PC-9 (cell line): ENCODE results near the gene CNTNAP5. TPM values are rescaled to one million over a fixed set of nuclear protein-coding genes. Genes with fewer than 3 reads are reported as not detected.

Experiments used
- BruUV-seq: library from RNA; stranded (reverse); fragments of 400-500 nt; replicated peaks from 2 replicates; lab custom pipeline; 2021; lab: Mats Ljungman, UMichigan
- CTCF ChIA-PET: fragments of 300-600 bp; sonication (Branson Sonifier 250); formaldehyde crosslinking; loops from one replicate; lab custom pipeline; 2022; ENCODE audit warnings: antibody characterized with exemption; lab: Charles Lee
- POLR2A ChIA-PET: fragments of 300-600 bp; sonication (Branson Sonifier 250); formaldehyde crosslinking; loops from one replicate; lab custom pipeline; 2022; ENCODE audit warnings: antibody characterized with exemption; ENCODE audit not compliant: unreplicated experiment; lab: Charles Lee
- DNase-seq, 2 experiments: peaks; one replicate each; pipeline versions ENCODE4 v3.0.0 to v3.0.0-alpha.2; 2015 to 2022; ENCODE audit warnings: mixed read lengths in 1 of 2
- H2AFZ ChIP-seq: fragments of 200-600 bp; sonication (generic); 2 replicates; pipeline ENCODE4 v1.8.1; 2017; ENCODE audit warnings: antibody characterized with exemption
- H3F3A ChIP-seq: fragments of 200-600 bp; sonication (generic); 2 replicates; pipeline ENCODE4 v1.8.1; 2017; ENCODE audit warnings: antibody characterized with exemption, mild to moderate bottlenecking, low read depth; ENCODE audit not compliant: insufficient read depth
- H3K27ac ChIP-seq: fragments of 200-600 bp; sonication (generic); 2 replicates; pipeline ENCODE4 v1.6.1; 2016; ENCODE audit warnings: mixed run types
- H3K27me3 ChIP-seq: fragments of 200-600 bp; sonication (generic); 2 replicates; pipeline ENCODE4 v1.6.1; 2016; ENCODE audit warnings: low read depth, mixed run types; ENCODE audit not compliant: insufficient read depth
- H3K36me3 ChIP-seq: fragments of 200-600 bp; sonication (generic); 2 replicates; pipeline ENCODE4 v1.6.1; 2016; ENCODE audit warnings: low read depth, mixed run types
- H3K4me1 ChIP-seq: fragments of 200-600 bp; sonication (generic); replicated peaks from 2 replicates; pipeline ENCODE4 v1.6.1; 2016; ENCODE audit warnings: mixed run types; ENCODE audit not compliant: insufficient read depth
- H3K4me2 ChIP-seq: fragments of 200-600 bp; sonication (generic); 2 replicates; pipeline ENCODE4 v1.6.1; 2017; ENCODE audit warnings: mixed run types
- H3K4me3 ChIP-seq: fragments of 200-600 bp; sonication (generic); 2 replicates; pipeline ENCODE4 v1.6.1; 2016; ENCODE audit warnings: mixed run types
- H3K79me2 ChIP-seq: fragments of 200-600 bp; sonication (generic); 2 replicates; pipeline ENCODE4 v1.6.1; 2017; ENCODE audit warnings: low read depth, mixed run types
- H3K9me2 ChIP-seq: fragments of 200-600 bp; sonication (generic); 2 replicates; pipeline ENCODE4 v1.8.1; 2017; ENCODE audit warnings: mild to moderate bottlenecking; ENCODE audit not compliant: insufficient read depth
- H3K9me3 ChIP-seq: fragments of 200-600 bp; sonication (generic); 2 replicates; pipeline ENCODE4 v1.8.1; 2016; ENCODE audit warnings: low read depth; ENCODE audit not compliant: insufficient read depth
- H4K20me1 ChIP-seq: fragments of 200-600 bp; sonication (generic); 2 replicates; pipeline ENCODE4 v1.8.1; 2017; ENCODE audit not compliant: insufficient read depth
- EZH2 ChIP-seq: fragments of 200-600 bp; sonication (generic); IDR thresholded peaks from 2 replicates; pipeline ENCODE4 v1.8.0; 2017; ENCODE audit warnings: antibody characterized with exemption, low read depth
- intact Hi-C: fragments of 100-400 bp; cut with micrococcal nuclease; formaldehyde crosslinking; loops from one replicate; pipeline ENCODE4 v1.10.0; 2022; ENCODE audit not compliant: unreplicated experiment
- total RNA-seq: library from RNA; stranded (reverse); gene quantifications from 2 replicates; pipeline ENCODE4 v1.2.3, GENCODE V29; 2021
- TF ChIP-seq, protein P1 (sequence below): fragments of 200-600 bp; sonication (generic); conservative IDR thresholded peaks from 2 replicates; pipeline ENCODE4 v1.6.1; 2017; ENCODE audit warnings: mixed run types, antibody characterized with exemption, mild to moderate bottlenecking, moderate library complexity

The CNTNAP5 gene
- total RNA-seq, 1 experiment from 2014 or later, result not detected

DNA sequence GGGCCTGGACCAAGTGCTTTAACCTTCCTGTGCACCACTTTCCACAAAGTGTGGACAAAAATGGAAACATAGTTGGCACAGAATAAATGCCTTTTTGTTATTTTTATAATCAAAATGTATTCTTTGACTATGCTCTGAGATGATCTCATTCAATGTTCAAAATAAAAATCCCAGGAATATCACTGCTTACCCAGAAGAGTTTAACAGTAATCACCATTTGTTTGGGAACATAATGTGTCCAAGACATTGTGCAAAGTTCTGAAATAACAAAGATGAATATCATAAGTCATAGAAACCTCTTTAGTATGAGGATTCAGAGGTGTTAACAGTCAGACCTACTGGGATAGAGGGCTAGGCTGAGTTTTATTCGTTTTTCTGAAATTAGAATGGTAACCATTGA, 668.1 kb downstream of the CNTNAP5 start:
- H3K9me2 ChIP-seq, result no peaks in the 10 kb centered on the region; the same call in 1 of the 2 replicates
- intact Hi-C loops, result no loop called here
- POLR2A ChIA-PET, result no interaction called here
- H4K20me1 ChIP-seq, result no peaks in the 10 kb centered on the region
- H3K27ac ChIP-seq, result no peak overlapping the region
- H2AFZ ChIP-seq, result no peak overlapping the region
- no peaks in the 10 kb centered on the region for H3K36me3 ChIP-seq
- no peaks in the 10 kb centered on the region for H3F3A ChIP-seq
- DNase-seq, result no peak
- no peaks in the 10 kb centered on the region for H3K79me2 ChIP-seq
- BruUV-seq, result no TSS peak
- CTCF ChIA-PET, result no interaction called here
- H3K4me2 ChIP-seq, result no peak overlapping the region
- no peak for TF ChIP-seq EZH2
- TF ChIP-seq, protein P1, sequence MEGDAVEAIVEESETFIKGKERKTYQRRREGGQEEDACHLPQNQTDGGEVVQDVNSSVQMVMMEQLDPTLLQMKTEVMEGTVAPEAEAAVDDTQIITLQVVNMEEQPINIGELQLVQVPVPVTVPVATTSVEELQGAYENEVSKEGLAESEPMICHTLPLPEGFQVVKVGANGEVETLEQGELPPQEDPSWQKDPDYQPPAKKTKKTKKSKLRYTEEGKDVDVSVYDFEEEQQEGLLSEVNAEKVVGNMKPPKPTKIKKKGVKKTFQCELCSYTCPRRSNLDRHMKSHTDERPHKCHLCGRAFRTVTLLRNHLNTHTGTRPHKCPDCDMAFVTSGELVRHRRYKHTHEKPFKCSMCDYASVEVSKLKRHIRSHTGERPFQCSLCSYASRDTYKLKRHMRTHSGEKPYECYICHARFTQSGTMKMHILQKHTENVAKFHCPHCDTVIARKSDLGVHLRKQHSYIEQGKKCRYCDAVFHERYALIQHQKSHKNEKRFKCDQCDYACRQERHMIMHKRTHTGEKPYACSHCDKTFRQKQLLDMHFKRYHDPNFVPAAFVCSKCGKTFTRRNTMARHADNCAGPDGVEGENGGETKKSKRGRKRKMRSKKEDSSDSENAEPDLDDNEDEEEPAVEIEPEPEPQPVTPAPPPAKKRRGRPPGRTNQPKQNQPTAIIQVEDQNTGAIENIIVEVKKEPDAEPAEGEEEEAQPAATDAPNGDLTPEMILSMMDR, result no peak
- 0 out of 2 replicates have a peak, but pooled peaks cover 6% of the 10 kb centered on the region for H3K9me3 ChIP-seq
- H3K4me1 ChIP-seq, result no peaks in the 10 kb centered on the region
- H3K27me3 ChIP-seq, result no peaks in the 10 kb centered on the region
- H3K4me3 ChIP-seq, result no peak overlapping the region

DNA sequence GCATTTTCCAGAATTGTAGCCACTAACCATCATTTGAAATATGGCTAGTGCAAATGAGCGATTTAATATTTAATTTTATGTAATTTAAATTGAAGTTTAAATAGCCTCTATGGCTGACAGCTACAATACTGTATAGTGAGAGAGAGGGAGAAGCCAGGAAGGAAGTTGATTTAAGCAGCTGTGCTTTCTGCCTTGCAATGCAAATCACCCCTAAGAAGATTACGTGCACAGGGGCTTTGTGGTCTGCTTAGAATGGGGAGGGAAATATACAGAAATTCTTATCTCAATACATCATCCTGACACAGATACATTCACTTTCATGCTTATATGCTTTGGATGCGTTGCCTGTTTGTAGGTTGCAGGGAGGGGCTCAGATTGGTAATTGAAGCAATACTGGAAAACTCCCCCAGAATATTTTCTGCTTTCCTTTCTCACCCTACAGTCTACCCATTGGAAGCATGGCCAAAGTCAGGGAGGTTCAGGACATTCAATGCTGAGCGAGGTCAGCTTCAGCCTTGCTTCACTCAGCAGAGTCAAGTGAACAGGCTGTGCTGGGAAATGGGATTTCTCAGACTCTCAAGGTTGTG, 674.0 kb downstream of the CNTNAP5 start:
- no TSS peak for BruUV-seq
- no peaks in the 10 kb centered on the region for H3K9me3 ChIP-seq
- POLR2A ChIA-PET, result no interaction called here

DNA sequence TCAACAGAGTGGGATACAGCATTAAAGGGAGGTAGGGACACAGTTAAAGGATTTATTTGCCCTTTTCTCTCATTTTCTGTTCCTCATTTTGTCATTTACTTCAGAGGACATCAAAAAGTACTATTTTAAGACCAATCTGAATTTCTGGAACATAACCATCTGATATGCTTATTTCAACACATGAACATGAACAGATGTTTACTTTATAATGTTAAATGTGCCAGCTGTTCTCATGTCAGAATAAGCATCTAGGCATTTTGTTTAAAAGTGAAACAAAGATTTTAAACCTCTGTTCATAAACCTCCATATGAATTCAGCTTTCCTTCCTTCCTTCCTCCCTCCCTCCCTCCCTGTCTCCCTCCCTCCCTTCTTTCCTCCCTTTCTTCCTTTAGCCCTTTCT, 677.7 kb downstream of the CNTNAP5 start:
- Histone ChIP-seq H3K9me2 (no peaks in the 10 kb centered on the region), H3F3A (no peaks in the 10 kb centered on the region), H3K27ac (no peak overlapping the region), H3K79me2 (no peaks in the 10 kb centered on the region), H4K20me1 (no peaks in the 10 kb centered on the region), H3K4me1 (no peaks in the 10 kb centered on the region), H3K36me3 (no peaks in the 10 kb centered on the region), H3K4me3 (no peak overlapping the region), H2AFZ (no peak overlapping the region), H3K27me3 (no peaks in the 10 kb centered on the region), H3K9me3 (no peaks in the 10 kb centered on the region), H3K4me2 (no peak overlapping the region)
- BruUV-seq, result no TSS peak
- ChIA-PET POLR2A (no interaction called here), CTCF (no interaction called here)
- no peak for DNase-seq
- intact Hi-C loops, result no loop called here
- TF ChIP-seq, protein P1, result no peak
- TF ChIP-seq EZH2, result no peak

More for the DNA sequence above, 674.0 kb downstream of the CNTNAP5 start:
- Histone ChIP-seq H3K79me2 (no peaks in the 10 kb centered on the region), H3K4me3 (no peak overlapping the region), H3K4me2 (no peak overlapping the region), H3K27ac (no peak overlapping the region), H2AFZ (no peak overlapping the region), H3K36me3 (no peaks in the 10 kb centered on the region), H3K9me2 (no peaks in the 10 kb centered on the region), H3K27me3 (no peaks in the 10 kb centered on the region), H3K4me1 (no peaks in the 10 kb centered on the region), H4K20me1 (no peaks in the 10 kb centered on the region), H3F3A (no peaks in the 10 kb centered on the region)
- no peak for DNase-seq
- intact Hi-C loops, result no loop called here
- TF ChIP-seq, protein P1, result no peak
- TF ChIP-seq EZH2, result no peak
- CTCF ChIA-PET, result no interaction called here
